SIG-M5 (cell line): ENCODE results near the gene ABI3.
"Not testable (repeated sequence)": the region's sequence is repeated elsewhere in the genome, so short reads cannot be mapped to it uniquely, and the experiment has no call there.

Experiments
- DNase-seq: peaks from one replicate; lab custom pipeline; 2025; lab: John Stamatoyannopoulos, UW

ABI3 gene

GRCh38 chr17:49210158-49211029 is at the start of gene ABI3, which contains the start of gene GNGT2:
TSS of gene ABI3 (plus strand) at chr17:49210707. CDS start at chr17:49210725, 18 bp downstream.
TSS of gene GNGT2 (minus strand) at chr17:49210574. CDS start at chr17:49207422, 3,152 bp downstream.
- DNase-seq = no peak

- no peak for DNase-seq
These were observed 47.6 kb upstream of the ABI3 start for GRCh38 chr17:49162866-49163265.

GRCh38 chr17:49165143-49165542 is 45.4 kb upstream of the ABI3 start:
- DNase-seq = no peak

GRCh38 chr17:49168706-49169105 is 41.8 kb upstream of the ABI3 start:
- no peak for DNase-seq

GRCh38 chr17:49170216-49170615 is 40.3 kb upstream of the ABI3 start:
- no peak for DNase-seq

GRCh38 chr17:49170711-49171110 is 39.8 kb upstream of the ABI3 start:
- DNase-seq = not testable (repeated sequence)

GRCh38 chr17:49175978-49176377 is 34.5 kb upstream of the ABI3 start:
- not testable (repeated sequence) for DNase-seq

- no peak for DNase-seq
These were observed 30.2 kb upstream of the ABI3 start for GRCh38 chr17:49180303-49180702.

- no peak for DNase-seq
These were observed 29.4 kb upstream of the ABI3 start for GRCh38 chr17:49180998-49181635.

- no peak for DNase-seq
These were observed 27.2 kb upstream of the ABI3 start for GRCh38 chr17:49183341-49183740.

- no peak for DNase-seq
These were observed 26.7 kb upstream of the ABI3 start for GRCh38 chr17:49183801-49184200.

- not testable (repeated sequence) for DNase-seq
These were observed 26.0 kb upstream of the ABI3 start for GRCh38 chr17:49184522-49184921.

- not testable (repeated sequence) for DNase-seq
These were observed 25.1 kb upstream of the ABI3 start for GRCh38 chr17:49185381-49185780.

- no peak for DNase-seq
These were observed 23.2 kb upstream of the ABI3 start for GRCh38 chr17:49187301-49187700.

- DNase-seq = no peak
These were observed 19.6 kb upstream of the ABI3 start for GRCh38 chr17:49190932-49191331.

- DNase-seq = no peak
These were observed 19.0 kb upstream of the ABI3 start for GRCh38 chr17:49191409-49191916.

- DNase-seq = peak; percentile 41
These were observed 18.4 kb upstream of the ABI3 start for GRCh38 chr17:49191917-49192741.

- peak; percentile 16 for DNase-seq
These were observed 16.8 kb upstream of the ABI3 start for GRCh38 chr17:49193513-49194296.

GRCh38 chr17:49194297-49194607 is 16.3 kb upstream of the ABI3 start:
- DNase-seq = no peak

GRCh38 chr17:49195751-49196150 is 14.8 kb upstream of the ABI3 start:
- DNase-seq = no peak

- DNase-seq = no peak
These were observed 14.0 kb upstream of the ABI3 start for GRCh38 chr17:49196520-49196919.
